Measurements from ENCODE around the gene ERCC6L2. TPM values are rescaled to one million over a fixed set of nuclear protein-coding genes. Genes with fewer than 3 reads are reported as not detected.

ERCC6L2 gene
- total and polyA plus RNA-seq, 2 of the 8 experiments (the other 6 are each of a cell fraction or from before 2014, with no cell fraction given) = 9.8 to 50.0 TPM

DNA sequence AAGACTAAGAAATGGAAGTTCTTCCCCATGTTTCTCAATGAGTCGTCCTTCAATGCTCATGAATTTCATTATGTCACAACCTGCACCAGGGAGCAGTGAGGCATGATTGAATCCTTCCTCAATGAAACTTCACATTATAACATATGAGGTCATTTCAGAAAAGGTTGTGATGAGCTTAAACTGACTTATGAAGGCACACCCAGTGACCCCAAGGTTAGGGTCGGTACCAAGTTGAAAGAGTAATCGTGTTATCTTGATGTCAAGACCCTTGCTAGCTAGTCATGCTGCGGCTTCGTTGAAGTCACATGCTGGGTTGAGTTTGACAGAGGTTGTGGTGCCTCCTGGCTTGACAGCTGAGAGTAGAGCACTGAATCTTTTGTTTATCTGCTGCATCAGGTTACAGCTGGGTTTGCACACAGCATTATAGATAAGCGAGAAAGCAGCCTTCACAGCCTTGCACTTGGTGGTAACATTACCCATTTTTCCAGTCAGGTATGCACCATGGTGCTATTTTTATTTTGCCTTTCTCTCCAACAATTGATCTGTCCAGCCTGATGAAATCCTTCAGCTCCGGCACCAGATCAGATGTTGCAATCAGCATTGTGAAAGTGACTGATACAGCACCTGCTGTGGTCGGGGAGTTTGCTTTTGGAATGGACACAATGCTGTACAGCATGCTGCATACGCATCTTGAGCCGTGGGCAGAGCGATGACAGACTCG is 133.2 kb downstream of the ERCC6L2 start:
- H3K36me3 ChIP-seq (ENCODE audit: control insufficient read depth in 2 of 4, insufficient read depth in 4 of 4, low read length in 3 of 4) = peaks cover 3 to 18% (median 4%) of the 10 kb centered on the region in 4 experiments; a peak in 4 of 8 replicates
- no peak overlapping the region for H3K14ac ChIP-seq (ENCODE audit: insufficient read length)
- no peak overlapping the region for H2BK15ac ChIP-seq (ENCODE audit: low read length)
- no peaks in the 10 kb centered on the region for H3K9me3 ChIP-seq (ENCODE audit: insufficient read depth in 2 of 2, low read depth in 1 of 2, low read length in 1 of 2)
- no peak overlapping the region for H3K4me2 ChIP-seq (ENCODE audit: insufficient read depth in 1 of 2, low read depth in 2 of 2, low read length in 2 of 2)
- H4K8ac ChIP-seq (ENCODE audit: extremely low read depth, insufficient read depth, low read length) = no peak overlapping the region
- no peak overlapping the region for H3K4me3 ChIP-seq (ENCODE audit: extremely low read depth in 1 of 4, insufficient read depth in 2 of 4, low read depth in 3 of 4, low read length in 4 of 4)
- no peak overlapping the region for H2BK20ac ChIP-seq (ENCODE audit: low read length)
- H3K27me3 ChIP-seq (replicated peaks in 1 of 4; ENCODE audit: control insufficient read depth in 3 of 4, extremely low read depth in 1 of 4, insufficient read depth in 3 of 4, low read length in 3 of 4) = no peaks in the 10 kb centered on the region
- no peaks in the 10 kb centered on the region for H3K23me2 ChIP-seq (ENCODE audit: low read depth, low read length)
- H3K79me1 ChIP-seq (ENCODE audit: low read depth, low read length) = no peaks in the 10 kb centered on the region; the same call in 1 of the 2 replicates
- H2BK5ac ChIP-seq (ENCODE audit: low read depth, low read length) = no peak overlapping the region
- H4K91ac ChIP-seq (replicated peaks; ENCODE audit: insufficient read length, low read length) = no peak overlapping the region
- H3K79me2 ChIP-seq (ENCODE audit: control insufficient read depth in 1 of 2, insufficient read depth in 2 of 2, low read length in 2 of 2) = no peaks in the 10 kb centered on the region
- no peak overlapping the region for H3K18ac ChIP-seq (ENCODE audit: extremely low read depth, low read length)
- no peak overlapping the region for H3K23ac ChIP-seq (ENCODE audit: insufficient read length)
- no peak for FAIRE-seq
- no peak overlapping the region for H3K27ac ChIP-seq (ENCODE audit: low read depth, low read length)
- POLR2A ChIA-PET (ENCODE audit: partially characterized antibody) = no interaction called here
- CTCF ChIA-PET (ENCODE audit: partially characterized antibody) = interaction anchor here (0.6 to 1.6 kb wide), 4 partner anchors 12 to 841 kb away, joined by 3 to 4 read pairs (median 3); no protein-coding TSS in a partner anchor
- no peak overlapping the region for H2AK5ac ChIP-seq (ENCODE audit: low read depth, low read length)
- no peak overlapping the region for H2BK120ac ChIP-seq (replicated peaks; ENCODE audit: low read depth, low read length)
- no peak overlapping the region for H2AFZ ChIP-seq (ENCODE audit: low read length)
- WGBS, 2 experiments (ENCODE audit: extremely low coverage in 1 of 2, insufficient coverage in 1 of 2, insufficient read length in 1 of 2, insufficient replicate concordance in 2 of 2, low coverage in 1 of 2, low lambda C conversion rate in 2 of 2, missing lambda C conversion rate in 1 of 2) = 92% methylated on average over 12 of the region's 12 CpGs; no CpG with 5 or more reads in 1 of the 2 experiments
- H3K56ac ChIP-seq (replicated peaks; ENCODE audit: insufficient read length, low read depth, low read length) = no peak overlapping the region
- H3K9ac ChIP-seq (replicated peaks in 1 of 4; ENCODE audit: extremely low read depth in 1 of 4, low read depth in 3 of 4, low read length in 3 of 4) = no peak overlapping the region
- no peaks in the 10 kb centered on the region for H4K20me1 ChIP-seq (replicated peaks in 1 of 2; ENCODE audit: control insufficient read depth in 1 of 2, insufficient read depth in 2 of 2, low read length in 2 of 2)
- no peak overlapping the region for H2BK12ac ChIP-seq (ENCODE audit: low read depth, low read length)
- H3K4me1 ChIP-seq (replicated peaks in 1 of 4; ENCODE audit: control insufficient read depth in 3 of 4, insufficient read depth in 4 of 4, low read length in 3 of 4) = no peaks in the 10 kb centered on the region
- no peak overlapping the region for H4K5ac ChIP-seq (ENCODE audit: insufficient read length, low read depth, low read length)
- no peak overlapping the region for H3K4ac ChIP-seq (replicated peaks; ENCODE audit: insufficient read length, low read depth, low read length)
- no peak for DNase-seq (ENCODE audit: low read depth in 1 of 2, low spot score in 2 of 2)
- TF ChIP-seq TAF7 (optimal IDR thresholded peaks at IDR 0.05; ENCODE audit: borderline replicate concordance, low read depth, low read length) (no peak), RXRA (IDR thresholded peaks at IDR 0.05; ENCODE audit: insufficient read depth, low read depth, low read length) (no peak), TCF12 (IDR thresholded peaks at IDR 0.05; ENCODE audit: low read depth, low read length) (no peak), ASH2L (IDR thresholded peaks at IDR 0.05; ENCODE audit: low read length) (no peak)
- TF ChIP-seq, protein P1, sequence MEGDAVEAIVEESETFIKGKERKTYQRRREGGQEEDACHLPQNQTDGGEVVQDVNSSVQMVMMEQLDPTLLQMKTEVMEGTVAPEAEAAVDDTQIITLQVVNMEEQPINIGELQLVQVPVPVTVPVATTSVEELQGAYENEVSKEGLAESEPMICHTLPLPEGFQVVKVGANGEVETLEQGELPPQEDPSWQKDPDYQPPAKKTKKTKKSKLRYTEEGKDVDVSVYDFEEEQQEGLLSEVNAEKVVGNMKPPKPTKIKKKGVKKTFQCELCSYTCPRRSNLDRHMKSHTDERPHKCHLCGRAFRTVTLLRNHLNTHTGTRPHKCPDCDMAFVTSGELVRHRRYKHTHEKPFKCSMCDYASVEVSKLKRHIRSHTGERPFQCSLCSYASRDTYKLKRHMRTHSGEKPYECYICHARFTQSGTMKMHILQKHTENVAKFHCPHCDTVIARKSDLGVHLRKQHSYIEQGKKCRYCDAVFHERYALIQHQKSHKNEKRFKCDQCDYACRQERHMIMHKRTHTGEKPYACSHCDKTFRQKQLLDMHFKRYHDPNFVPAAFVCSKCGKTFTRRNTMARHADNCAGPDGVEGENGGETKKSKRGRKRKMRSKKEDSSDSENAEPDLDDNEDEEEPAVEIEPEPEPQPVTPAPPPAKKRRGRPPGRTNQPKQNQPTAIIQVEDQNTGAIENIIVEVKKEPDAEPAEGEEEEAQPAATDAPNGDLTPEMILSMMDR (IDR thresholded peaks at IDR 0.05; ENCODE audit: control extremely low read depth in 1 of 3, insufficient read depth in 1 of 3, low read depth in 1 of 3, low read length in 3 of 3) = no peak
